HG03460 (cell line): ENCODE measurements around the gene IP6K2.

Experiments
- ATAC-seq: cut with Tn5 transposase; IDR thresholded peaks from one replicate; pipeline ENCODE4 v1.9.1; 2021; ENCODE audit not compliant: unreplicated experiment

IP6K2 gene

DNA sequence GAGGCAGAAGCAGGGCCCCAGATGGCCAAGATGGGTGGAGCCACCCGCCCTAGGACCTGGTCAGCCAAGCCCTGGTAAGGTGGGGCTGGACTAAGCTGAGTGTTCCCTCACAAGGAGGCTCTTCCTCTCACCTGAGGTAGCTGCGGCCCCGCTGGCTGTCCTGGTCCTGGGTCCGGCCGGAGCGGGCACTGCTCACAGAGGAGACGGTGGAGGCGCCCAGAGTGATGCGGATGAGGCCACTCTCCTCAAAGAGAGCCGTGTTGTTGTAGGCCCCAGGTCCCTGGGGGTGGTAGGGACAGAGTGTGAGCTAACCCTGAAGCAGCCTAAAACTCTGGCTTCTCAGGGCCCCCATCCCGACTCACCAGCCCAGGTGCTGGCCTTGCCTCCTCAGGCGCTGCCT, 74.4 kb downstream of the IP6K2 start:
- ATAC-seq, result no peak

DNA sequence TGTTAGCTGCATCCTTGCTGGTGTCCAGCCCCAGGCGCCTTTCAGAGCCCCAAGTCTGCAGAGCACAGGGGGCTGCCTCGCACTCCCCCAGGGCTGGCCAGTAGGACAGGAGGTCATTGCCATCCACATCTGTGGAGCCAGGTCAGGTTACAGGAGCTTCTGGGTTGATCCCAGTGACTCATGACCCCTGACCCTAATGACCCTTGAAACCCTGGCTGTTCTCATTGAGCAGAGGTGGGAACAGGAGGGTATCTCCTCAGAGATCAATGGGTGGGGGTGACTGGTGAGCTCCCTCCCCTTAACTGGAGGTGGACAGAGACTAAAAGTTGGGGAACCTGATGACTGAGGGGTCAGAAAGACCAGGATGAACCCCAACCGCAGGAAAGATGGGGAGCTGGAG, 75.6 kb downstream of the IP6K2 start:
- ATAC-seq, result no peak

DNA sequence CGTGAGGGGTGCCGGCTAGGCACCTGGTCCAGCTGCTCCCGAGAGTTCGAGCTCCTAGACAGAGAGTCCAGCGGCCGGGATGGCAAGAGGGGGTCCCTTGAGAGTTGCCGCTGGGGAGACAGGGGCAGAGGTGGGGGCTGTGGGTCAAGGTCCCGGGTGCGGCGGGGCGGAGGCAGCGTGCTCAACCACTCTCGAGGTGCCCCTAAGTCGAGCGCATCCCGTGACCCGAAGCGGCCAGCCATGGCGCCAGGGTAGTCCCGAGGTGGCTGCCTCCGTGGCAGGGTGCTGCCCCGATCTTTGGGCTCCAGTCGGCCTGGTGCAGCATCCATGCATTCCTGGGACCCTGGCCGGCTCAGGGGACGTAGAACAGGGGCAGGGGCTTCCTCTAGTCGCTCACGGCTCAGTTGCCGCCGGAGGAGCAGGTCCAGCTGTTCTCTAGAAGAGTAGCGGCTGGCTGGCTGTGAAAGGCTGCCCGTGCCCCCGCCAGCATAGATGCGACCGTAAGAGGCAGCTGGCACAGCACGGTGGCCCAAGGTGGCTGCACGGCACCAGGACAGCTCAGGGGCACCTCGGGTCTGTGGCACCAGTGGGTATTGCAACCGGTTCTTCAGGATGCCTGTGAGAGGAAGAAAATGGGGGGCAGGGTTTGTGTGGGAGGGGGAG, 76.9 kb downstream of the IP6K2 start:
- ATAC-seq, result no peak
